Measurements from ENCODE around the gene GMNN.
A peak's percentile ranks its signal among the peaks of the same experiment; 100 is the strongest.
"Not testable (repeated sequence)": the region's sequence is repeated elsewhere in the genome, so short reads cannot be mapped to it uniquely, and the experiment has no call there.

GMNN gene

DNA sequence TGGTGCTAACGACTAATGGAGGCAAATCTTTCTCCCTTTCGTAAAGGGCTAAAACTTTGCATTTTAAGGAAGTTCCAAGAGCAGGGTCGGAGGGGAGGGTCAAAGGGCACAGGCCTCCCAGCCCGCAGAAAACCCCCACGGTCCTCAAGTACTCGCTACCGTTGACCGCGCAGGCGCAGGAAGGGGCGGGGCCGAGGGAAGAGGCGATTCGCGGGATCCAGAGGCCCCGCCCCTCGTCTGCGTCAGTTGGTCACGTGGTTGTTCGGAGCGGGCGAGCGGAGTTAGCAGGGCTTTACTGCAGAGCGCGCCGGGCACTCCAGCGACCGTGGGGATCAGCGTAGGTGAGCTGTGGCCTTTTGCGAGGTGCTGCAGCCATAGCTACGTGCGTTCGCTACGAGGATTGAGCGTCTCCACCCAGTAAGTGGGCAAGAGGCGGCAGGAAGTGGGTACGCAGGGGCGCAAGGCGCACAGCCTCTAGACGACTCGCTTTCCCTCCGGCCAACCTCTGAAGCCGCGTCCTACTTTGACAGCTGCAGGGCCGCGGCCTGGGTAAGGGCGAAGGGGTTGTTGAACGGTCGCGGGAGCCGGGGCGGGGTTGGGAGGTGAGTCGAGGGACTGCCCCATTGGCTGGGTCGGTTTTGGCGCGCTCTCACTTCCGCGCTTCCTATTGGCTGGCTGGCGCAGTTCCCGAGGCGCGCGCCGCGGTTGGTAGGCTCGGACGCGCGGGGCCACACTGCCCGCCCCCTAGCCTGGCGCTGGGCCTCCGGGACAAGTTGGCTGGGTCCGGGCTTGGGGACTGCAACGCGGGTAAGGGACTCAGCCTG is at the start of gene GMNN:
Gene GMNN (plus strand): TSS at position 242 of the 824 bp plus-strand sequence. CDS start 2,310 bp downstream, outside the sequence.
- peak; percentile 95 to 96 for DNase-seq (ENCODE audit: low read depth in 1 of 2, low spot score in 1 of 2)

DNA sequence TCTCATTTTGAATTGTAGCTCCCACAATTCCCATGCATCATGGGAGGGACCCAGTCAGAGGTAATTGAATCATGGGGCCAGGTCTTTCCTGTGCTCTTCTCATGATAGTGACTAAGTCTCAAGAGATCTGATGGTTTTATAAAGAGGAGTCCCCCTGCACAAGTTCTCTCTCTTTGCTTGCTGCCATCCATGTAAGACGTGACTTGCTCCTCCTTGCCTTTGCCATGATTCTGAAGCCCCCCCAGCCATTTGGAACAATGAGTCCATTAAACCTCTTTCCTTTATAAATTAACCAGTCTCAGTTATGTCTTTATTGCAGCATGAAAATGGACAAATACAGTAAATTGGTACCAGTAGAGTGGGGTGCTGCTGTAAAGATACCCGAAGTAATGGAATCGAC is 44.1 kb upstream of the GMNN start:
- DNase-seq (ENCODE audit: low read depth in 1 of 2, low spot score in 1 of 2) = not testable (repeated sequence)

DNA sequence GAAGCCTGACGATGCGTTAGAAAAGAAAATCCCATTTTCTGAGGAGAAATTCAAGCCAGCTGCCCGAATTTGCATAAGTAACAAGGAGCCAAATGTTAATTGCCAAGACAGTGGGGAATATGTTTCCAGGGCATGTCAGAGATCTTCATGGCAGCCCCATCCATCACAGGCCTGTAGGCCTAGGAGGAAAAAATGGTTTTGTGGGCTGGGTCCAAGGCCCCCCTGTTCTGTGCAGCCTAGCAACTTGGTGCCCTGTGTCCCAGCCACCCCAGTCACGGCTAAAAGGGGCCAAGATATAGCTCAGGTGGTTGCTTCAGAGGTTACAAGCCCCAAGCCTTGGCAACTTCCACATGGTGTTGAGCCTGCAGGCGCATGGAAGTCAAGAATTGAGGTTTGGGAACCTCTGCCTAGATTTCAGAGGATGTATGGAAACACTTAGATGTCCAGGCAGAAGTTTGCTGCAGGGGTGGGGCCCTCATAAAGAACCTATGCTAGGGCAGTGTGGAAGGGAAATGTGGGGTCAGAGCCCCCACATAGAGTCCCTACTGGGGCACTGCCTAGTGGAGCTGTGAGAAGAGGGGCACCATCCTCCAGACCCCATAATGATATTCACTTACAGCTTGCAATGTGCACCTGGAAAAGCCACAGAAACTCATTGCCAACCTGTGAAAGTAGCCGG is 43.1 kb upstream of the GMNN start:
- not testable (repeated sequence) for DNase-seq (ENCODE audit: low read depth in 1 of 2, low spot score in 1 of 2)

DNA sequence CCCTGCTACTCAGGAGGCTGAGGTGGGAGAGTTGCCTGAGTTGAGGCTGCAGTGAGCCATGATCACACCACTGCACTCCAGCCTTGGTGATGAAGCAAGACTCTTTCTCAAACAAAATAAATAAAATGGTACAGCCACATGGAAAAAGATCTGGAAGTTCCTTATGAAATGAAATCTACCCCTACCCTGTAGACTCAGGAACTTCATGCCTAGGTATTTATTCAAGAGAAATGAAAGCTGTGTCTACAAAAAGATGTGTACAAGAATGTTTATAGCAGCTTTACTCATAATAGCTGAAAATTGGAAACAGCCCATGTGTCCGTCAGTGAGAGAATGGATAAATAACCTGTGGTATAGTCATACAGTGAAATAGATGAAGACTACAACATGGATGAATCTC is 40.6 kb upstream of the GMNN start:
- DNase-seq (ENCODE audit: low read depth in 1 of 2, low spot score in 1 of 2) = no peak

DNA sequence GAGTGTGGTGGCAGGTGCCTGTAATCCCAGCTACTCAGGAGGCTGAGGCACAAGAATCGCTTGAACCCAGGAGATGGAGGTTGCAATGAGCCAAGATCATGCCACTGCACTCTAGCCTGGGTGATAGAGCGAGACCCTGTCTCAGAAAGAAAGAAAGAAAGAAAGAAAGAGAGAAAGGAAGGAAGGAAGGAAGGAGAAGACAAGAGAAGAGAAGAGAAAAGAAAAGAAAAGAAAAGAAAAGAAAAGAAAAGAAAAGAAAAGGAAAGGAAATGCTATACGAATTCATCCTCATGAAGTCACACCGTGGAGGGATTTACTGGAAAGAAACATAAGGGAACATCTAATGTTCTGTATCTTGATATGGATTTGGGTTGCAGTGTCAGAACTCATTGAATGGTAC is 40.0 kb upstream of the GMNN start:
- DNase-seq (ENCODE audit: low read depth in 1 of 2, low spot score in 1 of 2) = not testable (repeated sequence)

DNA sequence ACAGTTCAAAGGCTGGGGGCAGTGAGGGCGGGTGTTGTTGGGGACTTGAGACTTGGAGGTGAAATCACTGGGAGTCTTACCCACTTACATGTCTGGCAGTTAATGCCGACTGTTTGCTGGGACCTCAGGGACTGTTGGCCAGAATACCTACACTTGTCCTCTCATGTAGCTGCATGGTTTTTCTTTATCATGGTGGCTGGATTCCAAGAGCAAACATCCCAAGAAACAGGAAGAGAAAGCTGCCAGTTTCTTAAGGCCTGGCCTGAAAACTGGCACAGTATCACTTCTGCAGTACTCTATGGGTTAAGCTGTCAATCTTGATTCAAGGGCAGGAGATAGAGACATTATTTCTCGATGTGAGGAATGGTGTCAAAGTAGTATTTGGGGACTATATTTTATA is 36.0 kb upstream of the GMNN start:
- DNase-seq (ENCODE audit: low read depth in 1 of 2, low spot score in 1 of 2) = no peak

DNA sequence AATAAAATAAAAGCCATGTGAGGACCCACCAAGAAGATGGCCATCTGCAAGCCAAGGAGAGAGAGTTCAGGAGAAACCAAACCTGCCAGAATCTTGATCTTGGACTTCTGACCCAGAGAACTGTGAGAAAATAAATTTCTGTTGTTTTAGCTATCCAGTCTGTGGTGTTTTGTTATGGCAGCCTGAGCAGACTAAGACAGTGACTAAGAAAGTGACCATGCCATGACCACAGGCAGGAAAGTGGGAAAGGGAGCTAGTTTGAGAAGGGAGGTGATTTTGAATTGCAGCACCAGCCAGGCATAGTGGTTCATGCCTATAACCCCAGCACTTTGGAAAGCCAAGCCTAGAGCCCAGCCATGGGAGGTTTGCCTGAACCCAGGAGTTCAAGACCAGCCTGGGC is 33.9 kb upstream of the GMNN start:
- no peak for DNase-seq (ENCODE audit: low read depth in 1 of 2, low spot score in 1 of 2)

DNA sequence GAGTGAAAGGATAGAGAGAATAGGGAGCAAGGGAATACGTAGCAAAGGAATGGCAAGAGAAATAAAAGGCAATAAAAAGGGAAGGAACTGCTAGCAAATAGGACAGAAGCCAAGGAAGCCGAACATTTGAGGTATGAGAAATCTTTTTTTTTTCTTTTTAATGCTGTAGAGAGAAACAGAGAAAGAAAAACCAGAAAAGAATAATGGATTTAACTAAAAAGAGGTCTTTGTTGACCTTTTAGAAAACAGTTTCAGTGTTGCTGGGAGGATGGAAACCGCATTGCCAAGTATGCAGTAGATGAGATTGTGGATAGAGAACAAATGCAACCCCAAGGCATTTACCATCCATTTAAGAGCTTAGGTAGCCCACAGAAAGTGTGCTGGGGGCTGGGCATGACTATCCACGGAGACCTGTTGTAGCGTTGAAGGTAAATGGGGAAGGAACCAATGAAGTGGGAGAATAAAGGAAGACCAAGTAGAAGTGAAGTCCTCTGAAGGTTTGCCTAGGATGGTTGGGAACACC is 32.5 kb upstream of the GMNN start:
- no peak for DNase-seq (ENCODE audit: low read depth in 1 of 2, low spot score in 1 of 2)

DNA sequence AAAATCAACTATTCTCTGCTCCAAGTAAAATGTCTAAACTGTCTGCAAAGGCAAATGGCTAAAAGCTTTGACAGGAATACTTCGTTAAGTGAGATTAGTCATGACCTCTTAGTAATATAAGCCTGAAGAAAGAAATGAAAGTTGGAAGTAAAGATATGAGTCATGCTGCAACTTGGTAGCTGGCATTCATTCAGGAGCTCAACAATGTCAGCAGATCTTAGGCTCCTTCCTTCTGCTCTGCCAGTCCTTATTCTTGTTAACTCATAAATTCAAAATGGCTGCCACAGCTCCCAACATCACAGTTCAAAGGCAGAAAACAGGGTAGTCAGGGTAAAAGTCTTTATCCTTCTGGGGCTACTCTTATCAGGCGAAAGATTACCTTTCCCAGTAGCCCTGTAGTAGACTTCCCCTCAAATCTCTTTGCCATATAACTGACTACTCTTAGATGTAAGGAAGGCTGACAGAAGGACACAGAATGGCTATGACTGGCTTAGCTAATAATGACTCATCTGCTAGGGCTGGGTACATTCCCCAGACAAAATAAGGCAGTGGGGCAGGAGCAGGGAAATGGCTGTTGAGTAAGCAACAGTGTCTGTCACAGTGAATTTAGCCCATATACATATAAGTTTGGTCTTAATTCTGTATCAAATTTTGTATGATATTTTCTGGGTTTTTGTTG is 31.3 kb upstream of the GMNN start:
- no peak for DNase-seq (ENCODE audit: low read depth in 1 of 2, low spot score in 1 of 2)

DNA sequence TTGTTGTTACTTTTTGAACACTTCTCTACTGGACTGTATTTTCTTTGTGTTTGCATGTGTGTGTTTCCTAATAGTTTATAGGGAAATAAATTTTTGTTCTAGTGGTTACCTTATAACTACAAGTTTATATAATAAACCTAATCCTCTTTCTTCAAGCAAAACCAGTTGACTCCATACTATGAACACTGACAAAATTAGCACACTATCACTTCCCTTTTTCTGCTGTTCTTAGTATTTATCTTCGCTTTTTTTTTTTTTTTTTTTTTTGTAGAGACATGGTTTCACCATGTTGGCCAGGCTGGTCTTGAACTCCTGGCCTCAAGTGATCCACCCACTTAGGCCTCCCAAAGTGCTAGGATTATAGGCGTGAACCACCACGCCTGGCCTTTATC is 30.8 kb upstream of the GMNN start:
- DNase-seq (ENCODE audit: low read depth in 1 of 2, low spot score in 1 of 2) = no peak

DNA sequence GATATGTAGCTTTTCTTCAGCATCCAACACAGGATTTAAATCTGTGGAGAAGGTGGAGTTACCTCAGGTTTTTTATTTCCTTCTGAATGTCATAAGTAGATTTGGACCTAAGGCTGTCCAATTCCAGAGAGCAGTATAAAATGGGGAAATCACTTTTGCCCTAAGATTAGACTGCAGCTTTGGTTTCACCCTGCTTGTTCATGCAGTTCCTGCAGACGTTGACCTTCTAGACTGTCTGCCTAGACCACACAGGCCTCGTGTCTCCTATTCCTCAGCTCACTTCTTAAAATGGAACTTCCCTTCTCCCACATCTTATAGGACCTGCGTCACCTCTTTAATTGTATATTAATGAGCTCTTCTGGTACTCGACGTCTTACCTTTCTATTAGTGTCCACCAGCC is 29.8 kb upstream of the GMNN start:
- no peak for DNase-seq (ENCODE audit: low read depth in 1 of 2, low spot score in 1 of 2)

DNA sequence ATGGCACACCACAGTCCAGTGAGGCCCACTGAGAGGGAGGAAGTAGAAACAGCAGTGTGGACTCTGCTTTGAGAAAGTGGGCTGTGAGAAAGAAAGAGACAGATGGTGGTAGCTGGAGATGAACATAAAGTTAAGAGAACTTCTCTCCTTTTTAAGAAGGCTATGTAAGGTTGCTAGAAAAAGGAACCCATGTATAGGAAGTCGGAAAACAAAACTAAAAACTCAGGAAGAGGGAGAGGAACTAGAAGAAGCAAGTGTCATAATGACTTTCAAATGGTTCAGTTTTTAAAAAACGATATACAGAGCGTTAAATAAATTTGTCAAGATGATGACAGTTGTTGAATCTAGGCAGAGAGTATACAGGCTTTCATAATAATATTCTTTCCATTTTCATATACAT is 25.4 kb upstream of the GMNN start:
- DNase-seq (ENCODE audit: low read depth in 1 of 2, low spot score in 1 of 2) = no peak

DNA sequence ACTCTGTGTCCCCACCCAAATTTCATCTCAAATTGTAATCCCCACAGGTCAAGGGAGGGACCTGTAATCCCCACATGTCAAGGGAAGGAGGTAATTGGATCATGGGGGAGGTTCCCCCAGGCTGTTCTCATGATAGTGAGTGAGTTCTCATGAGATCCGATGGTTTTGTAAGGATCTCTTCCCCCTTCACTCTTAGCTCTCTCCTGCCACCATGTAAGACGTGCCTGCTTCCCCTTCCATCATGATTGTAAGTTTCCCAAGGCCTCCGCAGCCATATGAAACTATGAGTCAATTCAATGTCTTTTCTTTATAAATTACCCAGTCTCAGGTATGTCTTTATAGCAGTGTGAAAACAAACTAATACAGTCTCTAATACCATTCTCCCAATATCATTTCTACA is 23.9 kb upstream of the GMNN start:
- not testable (repeated sequence) for DNase-seq (ENCODE audit: low read depth in 1 of 2, low spot score in 1 of 2)

DNA sequence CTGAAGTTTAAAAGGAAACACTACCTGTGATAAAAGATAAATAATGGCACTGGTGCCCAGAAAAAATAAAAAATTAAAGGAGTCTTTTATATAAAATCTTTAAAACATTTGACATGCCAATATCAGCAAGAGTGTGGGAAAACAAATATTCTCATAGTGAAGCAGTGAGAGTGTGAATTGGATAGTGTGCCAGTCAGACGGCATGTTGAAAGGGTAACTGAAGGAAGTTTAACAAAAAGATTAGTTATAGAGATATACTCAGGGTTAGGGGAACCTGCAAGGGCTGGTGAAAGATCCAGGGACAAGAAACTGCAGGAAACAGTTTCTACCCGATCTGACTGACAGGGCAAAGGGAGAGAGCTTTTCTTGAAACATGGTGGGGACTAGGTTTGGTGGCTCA is 22.2 kb upstream of the GMNN start:
- DNase-seq (ENCODE audit: low read depth in 1 of 2, low spot score in 1 of 2) = no peak

DNA sequence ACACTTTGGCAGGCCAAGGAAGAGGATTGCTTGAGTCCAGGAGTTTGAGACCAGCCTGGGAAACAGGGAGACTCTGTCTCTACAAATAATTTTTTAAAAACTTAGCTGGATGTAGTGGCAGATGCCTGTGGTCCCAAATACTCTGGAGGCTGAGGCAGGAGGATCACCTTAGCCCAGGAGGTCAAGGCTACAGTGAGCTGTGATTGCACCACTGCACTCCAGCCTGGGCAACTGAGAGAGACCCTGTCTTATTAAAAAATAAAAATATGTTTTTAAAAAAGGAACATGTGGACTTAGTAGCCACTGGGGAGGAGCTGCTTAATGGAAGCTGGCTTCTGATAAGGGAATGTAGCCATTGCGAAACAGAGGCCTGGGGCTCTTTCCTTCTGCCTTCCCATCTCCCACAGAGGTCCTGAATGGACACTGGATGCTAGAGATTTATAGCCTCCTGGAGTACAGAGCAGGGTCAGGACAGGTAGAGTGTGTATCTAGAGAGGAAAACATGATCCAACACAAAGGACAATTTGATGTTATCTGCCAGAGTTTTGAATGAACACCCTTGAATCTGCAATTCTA is 21.7 kb upstream of the GMNN start:
- DNase-seq (ENCODE audit: low read depth in 1 of 2, low spot score in 1 of 2) = no peak

DNA sequence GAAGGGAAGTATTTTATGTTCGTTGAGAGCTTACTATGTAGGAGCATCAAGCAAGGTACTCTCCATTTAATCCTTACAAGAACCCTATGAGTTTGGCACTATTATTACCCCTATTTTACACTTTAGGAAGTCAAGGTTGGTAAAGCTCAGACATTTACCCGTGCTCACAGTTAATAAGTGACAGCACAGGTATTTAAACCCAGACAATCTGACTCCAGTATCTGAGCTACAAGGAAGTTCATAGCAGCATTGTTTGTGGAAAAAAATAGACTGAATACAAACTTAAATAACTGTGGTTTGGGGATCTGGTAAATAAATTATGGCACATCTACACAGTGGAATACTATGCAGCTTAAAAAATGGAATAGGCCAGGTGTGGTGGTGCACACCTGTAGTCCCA is 21.2 kb upstream of the GMNN start:
- no peak for DNase-seq (ENCODE audit: low read depth in 1 of 2, low spot score in 1 of 2)

DNA sequence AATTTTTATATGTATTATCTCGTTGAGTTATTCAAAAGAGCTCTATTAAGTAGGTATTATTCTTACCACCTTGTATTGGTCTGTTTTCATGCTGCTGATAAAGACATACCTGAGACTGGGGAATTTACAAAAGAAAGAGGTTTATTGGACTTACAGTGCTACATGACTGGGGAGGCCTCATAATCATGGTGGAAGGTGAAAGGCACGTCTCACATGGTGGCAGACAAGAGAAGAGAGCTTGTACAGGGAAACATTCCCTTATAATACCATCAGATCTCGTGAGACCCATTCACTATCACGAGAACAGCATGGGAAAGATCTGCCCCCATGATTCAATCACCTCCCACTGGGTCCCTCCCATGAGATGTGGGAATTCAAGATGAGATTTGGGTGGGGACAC is 20.4 kb upstream of the GMNN start:
- not testable (repeated sequence) for DNase-seq (ENCODE audit: low read depth in 1 of 2, low spot score in 1 of 2)

DNA sequence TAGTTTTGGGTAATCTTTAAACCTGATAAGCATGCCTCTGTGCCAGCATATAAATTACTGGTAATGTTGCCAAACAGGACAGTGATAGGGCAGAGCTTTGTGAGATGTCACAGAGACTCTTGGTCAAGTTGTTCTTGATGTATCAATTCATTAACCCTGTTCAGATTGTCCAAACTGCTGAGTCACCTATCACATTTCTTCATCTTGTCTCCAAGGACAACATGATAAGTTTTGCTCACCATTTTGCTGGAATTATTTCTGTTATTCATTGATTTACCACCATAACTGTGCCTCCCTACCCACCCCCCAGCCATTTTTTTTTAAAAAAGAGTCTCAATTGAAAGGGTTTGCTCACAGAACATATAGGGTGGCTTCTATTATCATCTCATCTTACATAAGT is 19.5 kb upstream of the GMNN start:
- no peak for DNase-seq (ENCODE audit: low read depth in 1 of 2, low spot score in 1 of 2)

DNA sequence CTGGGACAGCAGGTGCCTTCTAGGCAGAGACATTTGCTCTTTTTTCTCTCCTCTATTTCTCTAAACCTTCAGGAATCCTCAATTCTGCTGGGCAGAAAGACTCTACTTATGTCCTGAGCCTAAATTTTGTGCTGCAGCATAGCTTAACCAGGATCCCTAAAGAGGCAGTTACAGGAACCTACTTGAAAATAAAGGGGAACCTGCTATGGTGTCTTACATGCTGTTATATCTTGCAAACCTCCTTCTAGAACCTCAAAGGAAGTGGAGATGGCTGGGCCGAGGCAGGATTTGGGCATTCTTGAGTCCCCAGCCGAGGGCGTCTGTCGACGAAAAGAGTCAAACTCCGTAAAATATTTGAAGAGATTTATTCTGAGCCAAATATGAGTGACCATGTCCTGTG is 17.1 kb upstream of the GMNN start:
- DNase-seq (ENCODE audit: low read depth in 1 of 2, low spot score in 1 of 2) = no peak

DNA sequence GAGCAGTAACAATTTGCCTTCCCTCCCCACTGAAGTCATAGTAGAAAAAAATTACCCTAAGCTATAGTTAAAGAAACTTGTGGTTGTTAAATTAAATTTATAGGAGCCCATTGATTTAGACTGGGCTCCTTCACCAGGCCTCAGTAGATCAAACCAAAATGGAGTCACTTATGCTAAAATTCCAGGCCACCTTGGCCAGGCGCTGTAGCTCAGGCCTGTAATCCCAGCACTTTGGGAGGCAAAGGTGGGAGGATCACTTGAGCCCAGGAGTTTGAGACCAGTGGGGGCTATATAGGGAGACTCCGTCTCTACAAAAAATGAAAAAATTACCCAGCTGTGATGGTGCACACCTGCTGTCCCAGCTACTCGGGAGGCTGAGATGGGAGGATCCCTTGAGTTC is 15.0 kb upstream of the GMNN start:
- DNase-seq (ENCODE audit: low read depth in 1 of 2, low spot score in 1 of 2) = no peak

DNA sequence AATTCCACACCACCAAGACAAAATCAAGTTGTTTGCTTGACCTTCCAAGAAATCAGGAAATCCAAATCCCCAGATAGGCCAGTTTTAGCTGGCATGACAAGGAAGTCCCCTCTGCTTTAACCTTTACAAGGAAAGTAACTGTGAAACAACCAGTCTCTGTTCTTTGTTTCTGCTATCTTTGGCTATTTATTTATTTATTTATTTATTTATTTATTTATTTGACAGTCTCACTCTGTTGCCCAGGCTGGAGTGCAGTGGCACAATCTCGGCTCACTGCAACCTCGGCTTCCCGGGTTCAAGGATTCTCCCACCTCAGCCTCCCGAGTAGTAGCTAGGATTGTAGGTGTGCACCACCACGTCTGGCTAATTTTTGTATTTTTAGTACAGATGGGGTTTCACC is 14.5 kb upstream of the GMNN start:
- no peak for DNase-seq (ENCODE audit: low read depth in 1 of 2, low spot score in 1 of 2)

Data from activated T-helper 1 cell treated with anti-CD3 and anti-CD28 coated beads, Interleukin-2, amount 50 U/mL, for 16 hours (primary cell).